Gastrocnemius medialis (tissue), 4 donors: ENCODE measurements around the gene CACNG1.

Source experiments
- CTCF ChIP-seq, 5 experiments: fragments of 450-650 bp in 3 of 5; fragments of 200-600 bp in 2 of 5; sonication (generic) in 2 of 5; IDR thresholded peaks in 4 of 5; conservative IDR thresholded peaks in 1 of 5; 1 replicate in 4 of 5; 2 replicates in 1 of 5; pipeline ENCODE4 v1.5.1; 2016 to 2019; ENCODE audit warnings: antibody characterized with exemption in 5 of 5, mild to moderate bottlenecking in 3 of 5, moderate library complexity in 3 of 5
- POLR2A ChIP-seq, 2 donors: fragments of 450-650 bp; IDR thresholded peaks; one replicate each; pipeline ENCODE4 v1.6.1; 2017; ENCODE audit warnings: antibody characterized with exemption in 2 of 2, mild to moderate bottlenecking in 2 of 2, moderate library complexity in 2 of 2

GRCh38 chr17:67016039-67016762, 28.2 kb upstream of the CACNG1 start:
- TF ChIP-seq CTCF (IDR thresholded peaks at IDR 0.05 in 4 of 5, conservative IDR thresholded peaks at IDR 0.05 in 1 of 5) (no peak), POLR2A (IDR thresholded peaks at IDR 0.05) (no peak)
